H1 (cell line): ENCODE results near the gene SERPINH1. TPM values are rescaled to one million over a fixed set of nuclear protein-coding genes. Genes with fewer than 3 reads are reported as not detected.

Experiments
- GTF2F1 ChIP-seq: IDR thresholded peaks from 2 replicates; pipeline ENCODE4 v1.6.1; 2012; ENCODE audit warnings: low read depth, low read length, improper control_type of control experiment, borderline replicate concordance
- MAFK ChIP-seq: IDR thresholded peaks from 2 replicates; pipeline ENCODE4 v1.6.1; 2012; ENCODE audit warnings: low read depth, mild to moderate bottlenecking, improper control_type of control experiment, low read length
- SP1 ChIP-seq: IDR thresholded peaks from 2 replicates; pipeline ENCODE4 v1.6.1; 2011; ENCODE audit warnings: low read depth, low read length
- polyA plus RNA-seq, 7 experiments: library from polyadenylated mRNA; depleted of rRNA in 3 of 7; stranded (reverse) in 5 of 7; unstranded in 2 of 7; fragments of >200 nt in 5 of 7; fragments of 200-250 nt in 2 of 7; gene quantifications; 1 replicate in 5 of 7; 2 replicates in 1 of 7; 4 replicates in 1 of 7; pipeline versions ENCODE4 v1.2.1 to v1.2.3, GENCODE V29; 2011 to 2013; ENCODE audit warnings: missing spikeins in 2 of 7, mixed read lengths in 2 of 7
- total RNA-seq: library from RNA; stranded (reverse); fragmentation: NEBNext Ultra II Directional; extraction: Animal tissue kit (Norgen Biotek cat#: 25700); gene quantifications from 2 replicates; pipeline ENCODE4 v1.2.1, GENCODE V29; 2021
- TF ChIP-seq, protein P1 (sequence below): fragments of 300-600 bp; sonication (generic); IDR thresholded peaks from 2 replicates; pipeline ENCODE4 v1.7.1; 2012; ENCODE audit warnings: low read length, moderate library complexity, mild to moderate bottlenecking, inconsistent platforms; ENCODE audit not compliant: insufficient replicate concordance

The SERPINH1 gene
- total and polyA plus RNA-seq, 2 of the 8 experiments (the other 6 are each of a cell fraction or from before 2014, with no cell fraction given): 420 to 621 TPM

DNA sequence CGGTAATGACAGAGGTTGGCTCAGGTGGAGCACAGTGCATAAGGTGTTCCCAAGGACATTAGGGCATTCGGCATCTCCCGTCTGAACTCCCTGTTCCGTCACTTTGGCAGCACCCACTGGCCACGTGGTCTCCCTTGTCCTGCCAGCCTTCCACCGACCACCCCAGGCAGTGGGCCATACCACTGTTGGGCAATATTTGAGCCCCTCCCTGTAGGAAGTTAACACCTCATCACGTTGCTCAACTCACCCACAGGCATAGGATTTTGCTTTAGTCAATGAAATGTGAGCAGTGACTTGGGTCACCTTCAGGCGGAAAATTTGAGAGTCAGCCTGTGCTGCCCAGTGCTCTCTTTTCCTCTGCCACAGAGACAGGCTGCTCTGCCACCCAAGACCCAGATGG lies 44.0 kb downstream of the SERPINH1 start (continued):
- TF ChIP-seq, protein P1, sequence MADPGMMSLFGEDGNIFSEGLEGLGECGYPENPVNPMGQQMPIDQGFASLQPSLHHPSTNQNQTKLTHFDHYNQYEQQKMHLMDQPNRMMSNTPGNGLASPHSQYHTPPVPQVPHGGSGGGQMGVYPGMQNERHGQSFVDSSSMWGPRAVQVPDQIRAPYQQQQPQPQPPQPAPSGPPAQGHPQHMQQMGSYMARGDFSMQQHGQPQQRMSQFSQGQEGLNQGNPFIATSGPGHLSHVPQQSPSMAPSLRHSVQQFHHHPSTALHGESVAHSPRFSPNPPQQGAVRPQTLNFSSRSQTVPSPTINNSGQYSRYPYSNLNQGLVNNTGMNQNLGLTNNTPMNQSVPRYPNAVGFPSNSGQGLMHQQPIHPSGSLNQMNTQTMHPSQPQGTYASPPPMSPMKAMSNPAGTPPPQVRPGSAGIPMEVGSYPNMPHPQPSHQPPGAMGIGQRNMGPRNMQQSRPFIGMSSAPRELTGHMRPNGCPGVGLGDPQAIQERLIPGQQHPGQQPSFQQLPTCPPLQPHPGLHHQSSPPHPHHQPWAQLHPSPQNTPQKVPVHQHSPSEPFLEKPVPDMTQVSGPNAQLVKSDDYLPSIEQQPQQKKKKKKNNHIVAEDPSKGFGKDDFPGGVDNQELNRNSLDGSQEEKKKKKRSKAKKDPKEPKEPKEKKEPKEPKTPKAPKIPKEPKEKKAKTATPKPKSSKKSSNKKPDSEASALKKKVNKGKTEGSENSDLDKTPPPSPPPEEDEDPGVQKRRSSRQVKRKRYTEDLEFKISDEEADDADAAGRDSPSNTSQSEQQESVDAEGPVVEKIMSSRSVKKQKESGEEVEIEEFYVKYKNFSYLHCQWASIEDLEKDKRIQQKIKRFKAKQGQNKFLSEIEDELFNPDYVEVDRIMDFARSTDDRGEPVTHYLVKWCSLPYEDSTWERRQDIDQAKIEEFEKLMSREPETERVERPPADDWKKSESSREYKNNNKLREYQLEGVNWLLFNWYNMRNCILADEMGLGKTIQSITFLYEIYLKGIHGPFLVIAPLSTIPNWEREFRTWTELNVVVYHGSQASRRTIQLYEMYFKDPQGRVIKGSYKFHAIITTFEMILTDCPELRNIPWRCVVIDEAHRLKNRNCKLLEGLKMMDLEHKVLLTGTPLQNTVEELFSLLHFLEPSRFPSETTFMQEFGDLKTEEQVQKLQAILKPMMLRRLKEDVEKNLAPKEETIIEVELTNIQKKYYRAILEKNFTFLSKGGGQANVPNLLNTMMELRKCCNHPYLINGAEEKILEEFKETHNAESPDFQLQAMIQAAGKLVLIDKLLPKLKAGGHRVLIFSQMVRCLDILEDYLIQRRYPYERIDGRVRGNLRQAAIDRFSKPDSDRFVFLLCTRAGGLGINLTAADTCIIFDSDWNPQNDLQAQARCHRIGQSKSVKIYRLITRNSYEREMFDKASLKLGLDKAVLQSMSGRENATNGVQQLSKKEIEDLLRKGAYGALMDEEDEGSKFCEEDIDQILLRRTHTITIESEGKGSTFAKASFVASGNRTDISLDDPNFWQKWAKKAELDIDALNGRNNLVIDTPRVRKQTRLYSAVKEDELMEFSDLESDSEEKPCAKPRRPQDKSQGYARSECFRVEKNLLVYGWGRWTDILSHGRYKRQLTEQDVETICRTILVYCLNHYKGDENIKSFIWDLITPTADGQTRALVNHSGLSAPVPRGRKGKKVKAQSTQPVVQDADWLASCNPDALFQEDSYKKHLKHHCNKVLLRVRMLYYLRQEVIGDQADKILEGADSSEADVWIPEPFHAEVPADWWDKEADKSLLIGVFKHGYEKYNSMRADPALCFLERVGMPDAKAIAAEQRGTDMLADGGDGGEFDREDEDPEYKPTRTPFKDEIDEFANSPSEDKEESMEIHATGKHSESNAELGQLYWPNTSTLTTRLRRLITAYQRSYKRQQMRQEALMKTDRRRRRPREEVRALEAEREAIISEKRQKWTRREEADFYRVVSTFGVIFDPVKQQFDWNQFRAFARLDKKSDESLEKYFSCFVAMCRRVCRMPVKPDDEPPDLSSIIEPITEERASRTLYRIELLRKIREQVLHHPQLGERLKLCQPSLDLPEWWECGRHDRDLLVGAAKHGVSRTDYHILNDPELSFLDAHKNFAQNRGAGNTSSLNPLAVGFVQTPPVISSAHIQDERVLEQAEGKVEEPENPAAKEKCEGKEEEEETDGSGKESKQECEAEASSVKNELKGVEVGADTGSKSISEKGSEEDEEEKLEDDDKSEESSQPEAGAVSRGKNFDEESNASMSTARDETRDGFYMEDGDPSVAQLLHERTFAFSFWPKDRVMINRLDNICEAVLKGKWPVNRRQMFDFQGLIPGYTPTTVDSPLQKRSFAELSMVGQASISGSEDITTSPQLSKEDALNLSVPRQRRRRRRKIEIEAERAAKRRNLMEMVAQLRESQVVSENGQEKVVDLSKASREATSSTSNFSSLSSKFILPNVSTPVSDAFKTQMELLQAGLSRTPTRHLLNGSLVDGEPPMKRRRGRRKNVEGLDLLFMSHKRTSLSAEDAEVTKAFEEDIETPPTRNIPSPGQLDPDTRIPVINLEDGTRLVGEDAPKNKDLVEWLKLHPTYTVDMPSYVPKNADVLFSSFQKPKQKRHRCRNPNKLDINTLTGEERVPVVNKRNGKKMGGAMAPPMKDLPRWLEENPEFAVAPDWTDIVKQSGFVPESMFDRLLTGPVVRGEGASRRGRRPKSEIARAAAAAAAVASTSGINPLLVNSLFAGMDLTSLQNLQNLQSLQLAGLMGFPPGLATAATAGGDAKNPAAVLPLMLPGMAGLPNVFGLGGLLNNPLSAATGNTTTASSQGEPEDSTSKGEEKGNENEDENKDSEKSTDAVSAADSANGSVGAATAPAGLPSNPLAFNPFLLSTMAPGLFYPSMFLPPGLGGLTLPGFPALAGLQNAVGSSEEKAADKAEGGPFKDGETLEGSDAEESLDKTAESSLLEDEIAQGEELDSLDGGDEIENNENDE: no peak
- TF ChIP-seq GTF2F1 (no peak), SP1 (no peak), MAFK (no peak)
